GM23338 (cell line): ENCODE data around the gene SPIRE2. TPM values are rescaled to one million over a fixed set of nuclear protein-coding genes. Genes with fewer than 3 reads are reported as not detected.
A peak's percentile ranks its signal among the peaks of the same experiment; 100 is the strongest.

ENCODE experiments used
- ATAC-seq: fragments of 200-7000 bp; cut with Tn5 transposase; 3 replicates; pipeline ENCODE4 v1.9.1; 2020
- DNase-seq: peaks from one replicate; pipeline ENCODE4 v3.0.0-alpha.2; 2015; ENCODE audit warnings: low spot score
- H2AFZ ChIP-seq: fragments of 200-600 bp; sonication (generic); 2 replicates; pipeline ENCODE4 v1.8.0; 2016; ENCODE audit warnings: antibody characterized with exemption, mild to moderate bottlenecking, moderate library complexity
- H3F3A ChIP-seq: fragments of 200-600 bp; sonication (generic); replicated peaks from 2 replicates; pipeline ENCODE4 v1.8.0; 2017; ENCODE audit warnings: antibody characterized with exemption, mixed run types, low read depth
- H3K27ac ChIP-seq: fragments of 200-600 bp; sonication (generic); 2 replicates; pipeline ENCODE4 v1.6.1; 2016; ENCODE audit warnings: low read depth
- H3K27me3 ChIP-seq: fragments of 200-600 bp; sonication (generic); 2 replicates; pipeline ENCODE4 v1.8.0; 2016; ENCODE audit warnings: mild to moderate bottlenecking, mixed run types, moderate library complexity; ENCODE audit not compliant: insufficient read depth
- H3K36me3 ChIP-seq: fragments of 200-600 bp; sonication (generic); 2 replicates; pipeline ENCODE4 v1.8.0; 2016; ENCODE audit warnings: mild to moderate bottlenecking; ENCODE audit not compliant: insufficient read depth
- H3K4me1 ChIP-seq: fragments of 200-600 bp; sonication (generic); 2 replicates; pipeline ENCODE4 v1.8.0; 2016; ENCODE audit warnings: mild to moderate bottlenecking, moderate library complexity; ENCODE audit not compliant: insufficient read depth
- H3K4me2 ChIP-seq: fragments of 200-600 bp; sonication (generic); 2 replicates; pipeline ENCODE4 v1.7.1; 2017; ENCODE audit warnings: mixed run types
- H3K4me3 ChIP-seq: fragments of 200-600 bp; sonication (generic); 2 replicates; pipeline ENCODE4 v1.6.1; 2016; ENCODE audit warnings: mixed run types
- H3K79me2 ChIP-seq: fragments of 200-600 bp; sonication (generic); replicated peaks from 2 replicates; pipeline ENCODE4 v1.8.0; 2017; ENCODE audit warnings: mild to moderate bottlenecking; ENCODE audit not compliant: insufficient read depth
- H3K9me2 ChIP-seq: fragments of 200-600 bp; sonication (generic); 2 replicates; pipeline ENCODE4 v1.8.0; 2017; ENCODE audit not compliant: insufficient read depth
- H4K20me1 ChIP-seq: fragments of 200-600 bp; sonication (generic); replicated peaks from 2 replicates; pipeline ENCODE4 v1.8.0; 2017; ENCODE audit warnings: mild to moderate bottlenecking; ENCODE audit not compliant: insufficient read depth
- H3K27ac Mint-ChIP-seq: 2 replicates; pipeline ENCODE4 v1.8.0; 2020; ENCODE audit warnings: inconsistent platforms, mild to moderate bottlenecking, moderate library complexity, mixed read lengths
- H3K27me3 Mint-ChIP-seq: 3 replicates; pipeline ENCODE4 v1.8.0; 2022; ENCODE audit warnings: low read depth, mild to moderate bottlenecking, moderate library complexity, mixed read lengths, inconsistent platforms; ENCODE audit not compliant: insufficient read depth, poor library complexity
- H3K36me3 Mint-ChIP-seq: 3 replicates; pipeline ENCODE4 v1.8.0; 2021; ENCODE audit warnings: low read depth, mild to moderate bottlenecking, inconsistent platforms, moderate library complexity, mixed read lengths
- H3K4me1 Mint-ChIP-seq: 3 replicates; pipeline ENCODE4 v1.8.0; 2020; ENCODE audit warnings: mild to moderate bottlenecking, inconsistent platforms, mixed read lengths
- H3K4me3 Mint-ChIP-seq: 3 replicates; pipeline ENCODE4 v1.8.0; 2021; ENCODE audit warnings: moderate library complexity, mild to moderate bottlenecking, inconsistent platforms, mixed read lengths
- H3K9me3 Mint-ChIP-seq: 3 replicates; pipeline ENCODE4 v1.8.0; 2020; ENCODE audit warnings: moderate library complexity, mild to moderate bottlenecking, inconsistent platforms, mixed read lengths
- CREB1 ChIP-seq: fragments of 250-450 bp; sonication (Bioruptor Pico); IDR thresholded peaks from 2 replicates; pipeline ENCODE4 v1.5.0; 2020; ENCODE audit warnings: low read depth, mild to moderate bottlenecking, moderate library complexity
- EZH2phosphoT487 ChIP-seq: fragments of 200-600 bp; sonication (generic); IDR thresholded peaks from one replicate; pipeline ENCODE4 v1.8.1; 2018; ENCODE audit warnings: antibody characterized with exemption; ENCODE audit not compliant: unreplicated experiment
- JUNB ChIP-seq: IDR thresholded peaks from one replicate; pipeline ENCODE4 v1.6.1; 2016; ENCODE audit warnings: antibody characterized with exemption; ENCODE audit not compliant: unreplicated experiment
- NANOG ChIP-seq: IDR thresholded peaks from 2 replicates; pipeline ENCODE4 v1.6.1; 2016; ENCODE audit warnings: antibody characterized with exemption, borderline replicate concordance
- REST ChIP-seq: IDR thresholded peaks from one replicate; pipeline ENCODE4 v1.6.1; 2018; ENCODE audit warnings: antibody characterized with exemption; ENCODE audit not compliant: unreplicated experiment
- ZNF331 ChIP-seq: fragments of 250-450 bp; sonication (Bioruptor Pico); IDR thresholded peaks from 2 replicates; pipeline ENCODE4 v1.5.0; 2020; ENCODE audit warnings: low read depth, mild to moderate bottlenecking, moderate library complexity
- polyA plus RNA-seq: library from polyadenylated mRNA; unstranded; fragments of >200 nt; fragmentation: Nextera tagmentation; extraction: Ambion mirVana; gene quantifications from 2 replicates; pipeline ENCODE4 v1.2.1, GENCODE V29; 2016
- total RNA-seq: library from RNA; depleted of rRNA; stranded (reverse); fragments of >200 nt; shearing (Covaris generic); gene quantifications from 2 replicates; pipeline ENCODE4 v1.2.3, GENCODE V29; 2014
- TF ChIP-seq, protein P1 (sequence below): IDR thresholded peaks from 2 replicates; pipeline ENCODE4 v1.6.1; 2016; ENCODE audit warnings: antibody characterized with exemption

The SPIRE2 gene
- total and polyA plus RNA-seq, 2 experiments from 2014 or later: 5.0 to 15.2 TPM

DNA sequence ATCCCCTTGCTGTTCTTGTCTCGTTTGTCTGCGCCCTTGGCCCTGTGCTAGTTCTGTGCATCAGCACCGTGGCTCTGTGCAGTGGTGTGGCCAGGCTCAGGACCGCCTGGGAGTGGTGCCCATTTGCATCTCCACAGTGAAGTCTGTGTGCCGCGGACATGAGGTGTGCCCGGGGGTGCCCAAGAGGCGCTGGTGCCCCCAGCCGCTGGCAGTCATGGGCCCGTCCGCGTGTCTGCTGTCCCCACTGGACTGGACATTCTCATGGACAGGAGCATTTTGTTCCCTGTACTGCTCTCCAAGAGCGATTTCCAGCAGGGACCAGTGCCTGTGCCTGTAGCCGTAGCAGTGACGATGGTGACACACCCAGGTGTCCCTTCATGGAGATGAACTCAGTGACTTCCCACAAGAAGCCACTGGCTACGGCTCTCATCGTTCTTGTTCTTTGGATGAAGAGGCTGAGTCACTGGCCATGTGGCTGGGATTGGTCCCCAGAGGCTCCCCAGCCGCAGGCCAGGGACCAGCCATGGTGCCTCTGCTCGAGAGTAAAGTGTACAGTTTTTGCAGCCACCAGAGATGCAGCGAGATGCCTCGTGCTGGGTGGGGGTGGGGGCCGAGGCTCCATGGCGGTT is 77.3 kb downstream of the SPIRE2 start (continued):
- TF ChIP-seq, protein P1, sequence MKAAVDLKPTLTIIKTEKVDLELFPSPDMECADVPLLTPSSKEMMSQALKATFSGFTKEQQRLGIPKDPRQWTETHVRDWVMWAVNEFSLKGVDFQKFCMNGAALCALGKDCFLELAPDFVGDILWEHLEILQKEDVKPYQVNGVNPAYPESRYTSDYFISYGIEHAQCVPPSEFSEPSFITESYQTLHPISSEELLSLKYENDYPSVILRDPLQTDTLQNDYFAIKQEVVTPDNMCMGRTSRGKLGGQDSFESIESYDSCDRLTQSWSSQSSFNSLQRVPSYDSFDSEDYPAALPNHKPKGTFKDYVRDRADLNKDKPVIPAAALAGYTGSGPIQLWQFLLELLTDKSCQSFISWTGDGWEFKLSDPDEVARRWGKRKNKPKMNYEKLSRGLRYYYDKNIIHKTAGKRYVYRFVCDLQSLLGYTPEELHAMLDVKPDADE: no peak
- no peak for TF ChIP-seq EZH2phosphoT487

DNA sequence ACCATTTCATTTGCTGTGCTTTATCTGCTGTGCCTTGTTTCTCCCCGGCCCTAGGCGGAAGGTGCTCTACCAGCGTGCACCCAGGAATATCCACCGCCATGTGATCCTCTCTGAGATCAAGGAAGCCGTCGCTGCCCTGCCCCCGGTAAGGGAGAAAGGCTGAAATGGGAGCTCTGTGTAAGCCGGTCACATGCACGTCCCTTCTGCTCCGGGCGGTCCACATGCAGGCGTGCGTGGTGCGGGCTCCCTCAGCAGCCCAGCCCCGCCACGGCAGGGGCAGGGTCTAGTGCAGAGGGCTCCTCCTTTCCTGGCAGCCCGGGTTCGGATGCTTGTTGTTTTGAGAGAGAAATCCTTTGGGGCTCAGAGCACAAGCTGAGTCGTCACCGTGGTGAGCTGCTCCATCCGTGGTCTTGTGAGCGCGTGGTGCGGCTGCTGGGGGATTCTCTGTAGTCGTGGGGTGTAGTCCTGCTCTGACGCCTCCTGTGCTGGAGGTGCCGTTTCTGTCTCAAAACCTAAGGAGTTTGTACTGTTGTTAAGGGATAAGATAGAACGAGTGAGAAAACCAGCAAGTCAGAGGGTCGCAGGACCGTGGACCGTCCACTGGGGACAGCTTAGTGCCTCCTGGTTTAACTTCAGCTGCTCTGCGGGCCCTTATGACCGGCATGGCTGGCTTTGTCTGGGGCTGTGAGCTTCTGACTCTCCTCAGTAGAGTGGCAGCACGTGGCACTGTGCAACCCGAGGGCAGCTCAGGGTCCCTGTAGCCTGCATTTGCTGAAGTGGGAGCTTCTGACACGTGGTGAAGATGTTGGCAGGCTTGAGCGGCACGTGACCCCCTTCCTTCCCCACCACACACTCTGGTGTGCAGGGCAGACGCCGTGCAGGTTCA is 78.1 kb downstream of the SPIRE2 start:
- no peaks in the 10 kb centered on the region; the same call in 1 of the 2 replicates for H3K36me3 ChIP-seq
- H3K4me3 ChIP-seq: no peak overlapping the region
- Mint-ChIP-seq H3K9me3 (peaks cover 18% of the 10 kb centered on the region), H3K4me1 (0 out of 3 replicates have a peak, but pooled peaks cover 4% of the 10 kb centered on the region), H3K27me3 (peaks cover 17% of the 10 kb centered on the region), H3K4me3 (no peak overlapping the region), H3K27ac (peak overlapping the region; percentile 67; the same call in 1 of the 2 replicates), H3K36me3 (peaks cover 49% of the 10 kb centered on the region)
- H3K27ac ChIP-seq: no peak overlapping the region
- H3K27me3 ChIP-seq: no peaks in the 10 kb centered on the region
- TF ChIP-seq CREB1 (CRISPR knock-in tag): no peak
- no peak overlapping the region for H3K4me2 ChIP-seq
- H2AFZ ChIP-seq: no peak overlapping the region
- ATAC-seq (no peak), DNase-seq (no peak)
- no peaks in the 10 kb centered on the region for H4K20me1 ChIP-seq
- 0 out of 2 replicates have a peak, but pooled peaks cover 12% of the 10 kb centered on the region for H3F3A ChIP-seq
- no peaks in the 10 kb centered on the region for H3K9me2 ChIP-seq
- H3K4me1 ChIP-seq: 0 out of 2 replicates have a peak, but pooled peaks cover 4% of the 10 kb centered on the region
- H3K79me2 ChIP-seq: no peaks in the 10 kb centered on the region

DNA sequence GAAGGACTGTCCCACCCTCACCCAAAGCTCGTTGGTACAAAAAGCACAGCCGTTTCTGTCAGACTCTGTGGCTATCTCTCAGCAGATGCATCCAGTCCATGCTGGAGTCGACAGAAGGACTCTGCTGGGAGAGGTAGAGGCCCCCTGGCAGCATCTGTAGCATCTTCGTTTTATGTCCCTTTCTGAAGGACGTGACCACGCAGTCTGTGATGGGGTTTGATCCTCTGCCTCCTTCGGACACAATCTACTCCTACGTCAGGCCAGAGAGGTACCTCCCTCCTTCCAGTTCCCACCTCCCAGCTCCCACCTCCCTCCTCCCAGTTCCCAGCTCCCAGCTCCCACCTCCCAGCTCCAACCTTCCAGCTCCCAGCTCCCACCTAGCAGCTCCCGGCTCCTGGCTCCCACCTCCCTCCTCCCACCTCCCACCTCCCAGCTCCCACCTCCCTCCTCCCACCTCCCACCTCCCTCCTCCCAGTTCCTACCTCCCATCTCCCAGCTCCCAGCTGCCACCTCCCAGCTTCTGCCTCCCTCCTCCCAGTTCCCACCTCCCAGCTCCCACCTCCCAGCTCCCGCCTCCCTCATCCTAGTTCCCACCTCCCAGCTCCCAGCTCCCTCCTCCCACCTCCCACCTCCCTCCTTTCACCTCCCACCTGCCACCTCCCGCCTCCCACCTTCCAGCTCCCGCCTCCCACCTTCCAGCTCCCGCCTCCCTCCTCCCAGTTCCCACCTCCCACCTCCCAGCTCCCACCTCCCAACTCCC is 79.0 kb downstream of the SPIRE2 start:
- Histone ChIP-seq H3K4me3 (no peak overlapping the region), H3F3A (0 out of 2 replicates have a peak, but pooled peaks cover 12% of the 10 kb centered on the region), H3K36me3 (no peaks in the 10 kb centered on the region; the same call in 1 of the 2 replicates), H3K27me3 (no peaks in the 10 kb centered on the region), H3K27ac (no peak overlapping the region), H2AFZ (no peak overlapping the region), H3K4me2 (no peak overlapping the region), H4K20me1 (no peaks in the 10 kb centered on the region), H3K79me2 (no peaks in the 10 kb centered on the region), H3K4me1 (0 out of 2 replicates have a peak, but pooled peaks cover 4% of the 10 kb centered on the region), H3K9me2 (no peaks in the 10 kb centered on the region)
- Mint-ChIP-seq H3K4me3 (no peak overlapping the region), H3K27ac (no peak overlapping the region), H3K27me3 (peaks cover 17% of the 10 kb centered on the region), H3K9me3 (peaks cover 18% of the 10 kb centered on the region), H3K4me1 (0 out of 3 replicates have a peak, but pooled peaks cover 4% of the 10 kb centered on the region), H3K36me3 (peaks cover 50% of the 10 kb centered on the region)
- ATAC-seq (no peak), DNase-seq (no peak)
- TF ChIP-seq JUNB (no peak), REST (no peak), NANOG (no peak), ZNF331 (CRISPR knock-in tag) (no peak), EZH2phosphoT487 (no peak)
- TF ChIP-seq, protein P1: no peak
